Subcutaneous adipose tissue (tissue), 4 donors: ENCODE results near the gene MOB1A. TPM values are rescaled to one million over a fixed set of nuclear protein-coding genes. Genes with fewer than 3 reads are reported as not detected.

Experiments used
- CTCF ChIP-seq: fragments of 450-650 bp; IDR thresholded peaks from one replicate; pipeline ENCODE4 v1.5.1; 2016; ENCODE audit warnings: low read depth, mild to moderate bottlenecking, control low read depth, antibody characterized with exemption, moderate library complexity
- total RNA-seq, 4 donors: library from RNA; depleted of rRNA; stranded (reverse); fragments of >200 nt; gene quantifications; one replicate each; pipeline ENCODE4 v1.1.0, GENCODE V29; 2016

MOB1A gene
- total RNA-seq, 4 donors from 2014 or later: 70.6 to 121 (median 108) TPM

GRCh38 chr2:74128206-74128605 is 50.5 kb downstream of the MOB1A start:
- TF ChIP-seq CTCF: no peak

GRCh38 chr2:74119912-74120825 is 58.5 kb downstream of the MOB1A start:
- TF ChIP-seq CTCF: no peak

- no peak for TF ChIP-seq CTCF
Measured at GRCh38 chr2:74119339-74119738, 59.3 kb downstream of the MOB1A start.

GRCh38 chr2:74111380-74111779 is 67.3 kb downstream of the MOB1A start:
- no peak for TF ChIP-seq CTCF

- TF ChIP-seq CTCF: no peak
Measured at GRCh38 chr2:74110537-74110936, 68.1 kb downstream of the MOB1A start.

- no peak for TF ChIP-seq CTCF
Measured at GRCh38 chr2:74109551-74109950, 69.1 kb downstream of the MOB1A start.

- no peak for TF ChIP-seq CTCF
Measured at GRCh38 chr2:74107071-74107470, 71.6 kb downstream of the MOB1A start.
